ENCODE measurements around the gene NAALADL2. TPM values are rescaled to one million over a fixed set of nuclear protein-coding genes. Genes with fewer than 3 reads are reported as not detected.

NAALADL2 gene
- total and polyA plus RNA-seq, 2 of the 8 experiments (the other 6 are each of a cell fraction or from before 2014, with no cell fraction given), result 0.12 to 0.22 TPM

DNA sequence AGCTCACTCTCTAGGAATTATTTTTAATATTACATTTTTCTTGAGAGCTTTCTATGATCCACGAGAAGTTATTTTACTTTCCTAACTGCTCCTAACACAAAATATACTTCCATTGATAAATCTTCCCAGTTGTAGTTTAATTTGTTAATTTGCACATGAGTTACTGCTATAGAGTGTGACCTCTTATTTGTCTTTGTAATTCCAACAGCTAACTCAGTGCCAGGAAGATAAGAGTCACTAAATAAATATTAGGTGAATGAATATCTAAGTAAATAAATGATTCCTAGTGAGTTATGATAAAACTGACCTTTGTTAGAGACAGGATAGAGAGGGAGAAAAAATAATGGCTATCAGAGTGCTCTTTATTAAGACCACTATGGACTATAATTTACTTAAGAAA lies 319.9 kb downstream of the NAALADL2 start:
- DNase-seq (ENCODE audit: low read depth in 1 of 2, low spot score in 2 of 2), result no peak
- POLR2A ChIA-PET (ENCODE audit: partially characterized antibody), result no interaction called here
- no peak overlapping the region for H3K56ac ChIP-seq (replicated peaks; ENCODE audit: insufficient read length, low read depth, low read length)
- TF ChIP-seq KDM1A (IDR thresholded peaks at IDR 0.05; ENCODE audit: borderline replicate concordance, low read length), result no peak
- no peak for TF ChIP-seq JUN (IDR thresholded peaks at IDR 0.05; ENCODE audit: low read depth, low read length)
- TF ChIP-seq CBX5 (IDR thresholded peaks at IDR 0.05; ENCODE audit: low read depth, low read length), result no peak
- TF ChIP-seq TBP (IDR thresholded peaks at IDR 0.05; ENCODE audit: low read depth, low read length), result no peak
- TF ChIP-seq BCL11A (IDR thresholded peaks at IDR 0.05; ENCODE audit: low read depth in 2 of 2, low read length in 2 of 2), result no peak
- TF ChIP-seq, protein P1, sequence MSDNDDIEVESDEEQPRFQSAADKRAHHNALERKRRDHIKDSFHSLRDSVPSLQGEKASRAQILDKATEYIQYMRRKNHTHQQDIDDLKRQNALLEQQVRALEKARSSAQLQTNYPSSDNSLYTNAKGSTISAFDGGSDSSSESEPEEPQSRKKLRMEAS (IDR thresholded peaks at IDR 0.05), result no peak
- TF ChIP-seq POU5F1 (IDR thresholded peaks at IDR 0.05; ENCODE audit: low read depth, low read length), result no peak
- no peak for TF ChIP-seq SIX5 (IDR thresholded peaks at IDR 0.05; ENCODE audit: low read depth, low read length)
- TF ChIP-seq KDM5A (IDR thresholded peaks at IDR 0.05; ENCODE audit: low read length), result no peak
- TF ChIP-seq, protein P2, sequence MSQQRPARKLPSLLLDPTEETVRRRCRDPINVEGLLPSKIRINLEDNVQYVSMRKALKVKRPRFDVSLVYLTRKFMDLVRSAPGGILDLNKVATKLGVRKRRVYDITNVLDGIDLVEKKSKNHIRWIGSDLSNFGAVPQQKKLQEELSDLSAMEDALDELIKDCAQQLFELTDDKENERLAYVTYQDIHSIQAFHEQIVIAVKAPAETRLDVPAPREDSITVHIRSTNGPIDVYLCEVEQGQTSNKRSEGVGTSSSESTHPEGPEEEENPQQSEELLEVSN (IDR thresholded peaks at IDR 0.05), result no peak
- no peak for TF ChIP-seq FOSL1 (IDR thresholded peaks at IDR 0.05; ENCODE audit: insufficient read depth, low read depth, low read length)
- TF ChIP-seq YY1 (IDR thresholded peaks at IDR 0.05; ENCODE audit: low read depth, low read length), result no peak
- no peak for TF ChIP-seq SIN3A (conservative IDR thresholded peaks at IDR 0.05 in 1 of 2, IDR thresholded peaks at IDR 0.05 in 1 of 2; ENCODE audit: low read depth in 1 of 2, low read length in 2 of 2)
- TF ChIP-seq RXRA (IDR thresholded peaks at IDR 0.05; ENCODE audit: insufficient read depth, low read depth, low read length), result no peak

More for the DNA sequence above, 319.9 kb downstream of the NAALADL2 start:
- Histone ChIP-seq H2BK12ac (ENCODE audit: low read depth, low read length) (no peak overlapping the region), H2AK5ac (ENCODE audit: low read depth, low read length) (no peak overlapping the region), H4K20me1 (replicated peaks in 1 of 2; ENCODE audit: control insufficient read depth in 1 of 2, insufficient read depth in 2 of 2, low read length in 2 of 2) (no peaks in the 10 kb centered on the region), H3K9me3 (ENCODE audit: insufficient read depth in 2 of 2, low read depth in 1 of 2, low read length in 1 of 2) (no peaks in the 10 kb centered on the region), H2BK20ac (ENCODE audit: low read length) (no peak overlapping the region), H3K18ac (ENCODE audit: extremely low read depth, low read length) (no peak overlapping the region), H3K27ac (ENCODE audit: low read depth, low read length) (no peak overlapping the region), H4K8ac (ENCODE audit: extremely low read depth, insufficient read depth, low read length) (no peak overlapping the region), H3K4me3 (ENCODE audit: extremely low read depth in 1 of 4, insufficient read depth in 2 of 4, low read depth in 3 of 4, low read length in 4 of 4) (no peak overlapping the region), H3K4me1 (replicated peaks in 1 of 4; ENCODE audit: control insufficient read depth in 3 of 4, insufficient read depth in 4 of 4, low read length in 3 of 4) (no peaks in the 10 kb centered on the region), H3K4me2 (ENCODE audit: insufficient read depth in 1 of 2, low read depth in 2 of 2, low read length in 2 of 2) (no peak overlapping the region), H3K23me2 (ENCODE audit: low read depth, low read length) (no peaks in the 10 kb centered on the region), H3K36me3 (ENCODE audit: control insufficient read depth in 2 of 4, insufficient read depth in 4 of 4, low read length in 3 of 4) (no peaks in the 10 kb centered on the region), H3K14ac (ENCODE audit: insufficient read length) (no peak overlapping the region), H2BK120ac (replicated peaks; ENCODE audit: low read depth, low read length) (no peak overlapping the region), H2AFZ (ENCODE audit: low read length) (no peak overlapping the region), H2BK5ac (ENCODE audit: low read depth, low read length) (no peak overlapping the region), H3K79me1 (ENCODE audit: low read depth, low read length) (no peaks in the 10 kb centered on the region), H3K4ac (replicated peaks; ENCODE audit: insufficient read length, low read depth, low read length) (no peak overlapping the region), H2BK15ac (ENCODE audit: low read length) (no peak overlapping the region), H3K23ac (ENCODE audit: insufficient read length) (no peak overlapping the region), H3K79me2 (ENCODE audit: control insufficient read depth in 1 of 2, insufficient read depth in 2 of 2, low read length in 2 of 2) (no peaks in the 10 kb centered on the region), H3K9ac (replicated peaks in 1 of 4; ENCODE audit: extremely low read depth in 1 of 4, low read depth in 3 of 4, low read length in 3 of 4) (no peak overlapping the region), H4K91ac (replicated peaks; ENCODE audit: insufficient read length, low read length) (no peak overlapping the region), H4K5ac (ENCODE audit: insufficient read length, low read depth, low read length) (no peak overlapping the region), H3K27me3 (replicated peaks in 1 of 4; ENCODE audit: control insufficient read depth in 3 of 4, extremely low read depth in 1 of 4, insufficient read depth in 3 of 4, low read length in 3 of 4) (no peaks in the 10 kb centered on the region)
- WGBS, 2 experiments (ENCODE audit: extremely low coverage in 1 of 2, insufficient coverage in 1 of 2, insufficient read length in 1 of 2, insufficient replicate concordance in 2 of 2, low coverage in 1 of 2, low lambda C conversion rate in 2 of 2, missing lambda C conversion rate in 1 of 2), result 89% methylated on average over 1 of the region's 1 CpG; no CpG with 5 or more reads in 1 of the 2 experiments
- CTCF ChIA-PET (ENCODE audit: partially characterized antibody), result interaction anchor here (0.6 kb wide), 1 partner anchor 498 kb away, joined by 3 read pairs; no protein-coding TSS in a partner anchor
- no peak for FAIRE-seq
